Medulla oblongata (tissue), 1 donor: ENCODE data around the gene GALNT8.
A peak's percentile ranks its signal among the peaks of the same experiment; 100 is the strongest.

Experiments used
- DNase-seq: peaks from one replicate; pipeline ENCODE4 v3.0.0-alpha.2; 2015; ENCODE audit errors: extremely low spot score

The GALNT8 gene

DNA sequence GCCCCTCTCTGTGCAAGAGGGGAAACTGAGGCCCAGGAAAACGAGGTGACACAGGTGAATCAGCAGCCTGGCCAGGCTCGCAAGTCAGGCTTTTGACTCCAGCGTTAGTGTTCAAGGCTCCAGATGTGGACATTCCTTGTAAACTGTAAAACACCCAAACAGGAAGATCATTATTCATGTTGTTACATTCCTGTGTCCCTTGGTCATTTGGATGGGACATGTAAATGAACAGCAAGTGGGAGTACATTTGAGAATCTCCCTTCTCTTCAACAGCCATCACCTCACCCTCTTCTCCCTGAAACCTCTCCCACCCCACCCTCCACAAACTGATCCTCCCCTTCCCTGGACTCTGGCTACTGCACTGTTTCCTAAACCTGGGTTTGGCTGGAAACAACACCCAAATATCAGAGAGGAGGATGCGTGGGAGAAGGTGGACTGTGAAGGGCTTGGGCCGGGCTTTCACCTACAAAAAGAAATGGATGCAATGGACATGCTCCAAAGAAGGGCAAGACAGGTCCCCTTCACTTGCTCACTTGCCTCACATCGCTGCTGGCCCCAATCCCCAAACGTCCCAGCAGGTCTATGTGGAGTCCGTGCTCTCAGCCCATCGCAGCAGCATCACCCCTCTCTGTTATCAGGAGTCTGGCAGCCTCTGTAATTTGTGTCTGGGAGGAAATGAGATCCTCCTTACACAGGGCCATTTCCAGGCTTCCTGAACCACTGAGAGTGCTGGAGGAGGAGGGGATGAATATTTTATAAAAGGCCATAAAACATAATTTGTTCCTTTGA is 76.7 kb downstream of the GALNT8 start:
- no peak for DNase-seq

DNA sequence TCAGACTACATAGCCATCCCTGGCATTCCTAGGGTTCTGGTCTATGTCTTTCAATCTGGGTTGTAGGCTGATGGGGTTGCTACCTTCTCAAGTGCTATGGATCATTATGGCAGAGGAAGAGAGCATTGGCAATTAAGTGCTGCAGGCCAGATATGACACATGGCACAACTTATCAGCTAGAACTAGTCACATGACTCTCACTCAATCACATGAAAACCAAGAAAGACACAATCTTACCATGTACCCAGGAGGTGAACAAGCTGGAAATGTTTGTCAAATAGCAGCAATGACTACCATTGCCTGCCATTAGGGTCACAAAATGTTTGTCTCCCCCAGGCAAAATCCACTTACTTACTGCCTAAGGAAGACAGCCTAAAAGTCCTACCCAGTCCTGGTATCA is 80.4 kb downstream of the GALNT8 start:
- DNase-seq = no peak

DNA sequence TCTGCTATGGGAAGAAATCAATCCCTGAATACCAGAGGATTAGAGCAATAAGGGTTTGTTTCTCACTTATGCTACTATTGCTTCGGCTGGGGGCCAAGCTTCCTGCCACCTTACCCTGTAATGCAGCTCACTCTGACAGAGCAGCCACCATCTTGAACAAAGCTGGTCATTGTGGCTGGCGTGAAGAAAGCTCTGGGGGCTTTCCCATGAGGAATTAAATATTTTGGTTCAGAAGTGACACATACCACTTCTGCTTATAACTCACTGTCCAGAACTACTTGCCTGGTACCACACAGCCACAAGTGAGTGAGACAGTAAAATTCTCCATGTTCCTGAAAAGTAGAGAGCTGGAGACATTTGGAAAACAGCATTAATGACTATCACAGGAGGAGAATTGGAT is 82.6 kb downstream of the GALNT8 start:
- DNase-seq = no peak

DNA sequence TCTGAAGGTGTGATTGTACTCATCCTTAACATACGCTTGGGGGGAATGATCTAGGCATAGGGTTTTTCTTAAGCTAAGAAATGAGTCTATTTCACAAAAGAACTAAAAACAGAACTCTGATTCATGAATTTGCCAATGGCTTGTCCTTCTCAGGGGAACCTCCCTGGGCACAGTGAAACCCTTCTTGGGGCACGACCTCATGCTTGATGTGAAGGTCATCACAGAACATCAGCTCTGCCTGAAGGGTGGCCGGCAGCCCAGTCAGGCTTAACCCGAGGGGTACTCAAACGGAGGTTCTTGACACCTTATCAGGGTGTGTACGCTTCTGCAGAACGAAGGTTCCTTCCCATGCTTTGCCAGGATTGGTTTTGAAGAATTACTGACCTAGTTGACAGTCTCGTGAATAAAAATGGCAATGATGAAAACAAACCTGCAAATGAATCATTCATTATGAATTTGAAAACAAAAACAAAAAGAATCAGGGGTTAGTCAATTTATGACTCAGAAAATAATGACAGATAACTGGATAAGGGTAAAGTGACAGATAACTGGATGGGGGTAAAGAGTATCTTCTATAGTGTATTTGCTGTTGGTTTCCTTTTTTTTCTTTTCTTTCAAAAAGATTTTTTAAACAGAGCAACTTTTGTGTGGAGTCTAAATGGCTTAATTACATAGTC is 86.4 kb downstream of the GALNT8 start:
- no peak for DNase-seq

DNA sequence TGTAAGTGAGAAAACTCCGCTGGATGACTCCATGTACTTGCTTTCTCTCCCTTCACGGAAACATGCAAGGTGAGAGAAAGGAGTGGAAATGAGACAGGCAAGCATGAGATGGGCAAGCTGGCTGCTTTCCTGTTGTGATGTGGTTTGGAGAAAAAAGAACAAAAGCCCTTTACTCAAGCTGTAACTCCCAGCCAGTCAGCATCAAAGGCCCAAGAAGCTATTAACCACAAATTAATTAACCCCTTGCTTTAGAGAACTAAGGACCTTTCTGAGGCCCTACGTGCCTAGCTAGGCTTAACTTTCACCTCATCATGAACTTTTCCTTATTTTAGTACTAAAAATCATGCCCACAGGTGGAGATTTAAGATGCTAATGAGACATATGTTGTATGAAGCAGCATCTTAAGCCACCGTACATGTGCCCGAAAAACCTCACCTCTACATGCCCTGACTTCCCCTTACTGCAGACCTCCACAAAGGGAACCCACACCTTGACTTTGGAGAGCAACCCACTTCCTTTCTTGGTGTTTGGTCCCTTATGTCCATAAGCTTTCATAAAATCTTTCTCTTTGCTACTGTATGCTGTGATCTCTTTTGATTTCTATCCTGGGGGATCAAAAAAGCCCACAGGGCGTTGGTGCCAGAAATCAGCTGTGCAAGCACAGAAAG is 87.0 kb downstream of the GALNT8 start:
- no peak for DNase-seq

DNA sequence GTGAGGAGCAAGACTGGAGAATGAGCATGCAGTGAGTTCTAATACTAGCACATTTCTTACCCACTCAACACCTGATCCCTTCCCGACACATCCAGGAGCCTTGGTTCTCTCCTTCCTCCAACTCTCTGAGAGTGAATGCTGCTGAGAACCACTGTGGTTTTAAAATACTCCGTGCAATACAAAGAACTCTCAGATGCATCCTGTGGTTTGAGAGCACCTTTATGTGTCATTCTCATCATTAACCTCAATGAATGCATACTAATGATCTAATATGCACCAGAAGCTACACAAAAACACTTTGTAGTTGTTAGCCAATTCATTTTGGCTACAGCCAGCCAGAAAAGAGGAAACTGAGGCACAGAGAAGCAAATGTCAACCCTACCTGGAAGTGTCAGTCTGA is 87.6 kb downstream of the GALNT8 start:
- DNase-seq = no peak

DNA sequence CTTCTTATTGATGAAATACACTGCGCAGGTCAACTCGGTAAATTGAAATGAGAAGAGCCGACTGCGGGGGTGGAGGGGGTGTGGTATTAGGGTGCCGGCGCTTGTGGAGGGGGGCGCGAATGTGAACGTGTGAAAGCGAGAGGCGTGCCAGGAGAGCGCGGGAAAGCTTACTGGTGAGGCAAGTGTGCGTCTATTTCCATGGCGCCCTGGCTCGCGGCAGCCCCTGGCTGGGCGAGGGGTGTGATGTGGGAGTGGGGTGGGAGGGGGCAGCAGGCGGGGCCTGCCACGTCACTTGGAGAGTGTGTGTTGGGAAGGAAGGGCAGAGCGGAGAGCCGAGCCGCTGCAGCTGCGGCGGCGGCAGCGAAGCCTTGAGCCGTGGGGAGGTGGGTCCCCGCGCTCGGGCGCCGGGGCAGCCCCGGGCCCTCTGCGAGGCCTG is 88.8 kb downstream of the GALNT8 start:
- DNase-seq = peak; percentile 17

DNA sequence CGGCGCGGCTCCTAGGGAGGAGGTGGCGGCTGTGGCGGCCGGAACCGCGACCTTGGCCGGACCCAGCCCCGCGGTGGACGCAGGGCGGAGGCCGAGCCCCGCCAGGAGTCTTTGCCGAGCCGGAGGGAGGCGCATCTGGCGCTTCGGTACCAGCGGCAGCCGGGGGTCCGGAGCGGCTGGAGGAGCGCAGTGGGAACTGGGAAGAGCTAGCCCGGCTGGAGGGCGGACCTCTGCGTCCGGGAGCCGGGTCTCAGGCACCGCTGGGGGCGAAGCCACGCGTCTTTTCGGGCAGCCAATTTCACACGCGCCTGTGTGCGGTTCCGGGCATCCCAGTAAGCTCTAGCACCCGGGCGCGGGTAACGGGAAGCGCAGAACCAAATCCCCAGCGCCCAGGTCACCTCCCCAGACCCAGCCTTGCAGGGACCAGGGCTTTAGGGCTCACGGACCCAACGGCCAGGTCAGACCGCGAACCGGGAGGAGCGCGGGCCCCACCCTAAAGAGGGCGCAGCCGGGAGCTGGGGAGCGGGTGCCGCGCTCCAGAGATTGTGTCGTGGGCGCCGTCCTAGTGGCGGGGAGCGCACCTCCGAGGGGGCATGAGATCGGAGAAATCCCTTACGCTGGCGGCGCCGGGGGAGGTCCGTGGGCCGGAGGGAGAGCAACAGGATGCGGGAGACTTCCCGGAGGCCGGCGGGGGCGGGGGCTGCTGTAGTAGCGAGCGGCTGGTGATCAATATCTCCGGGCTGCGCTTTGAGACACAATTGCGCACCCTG is 89.4 kb downstream of the GALNT8 start:
- DNase-seq = no peak

DNA sequence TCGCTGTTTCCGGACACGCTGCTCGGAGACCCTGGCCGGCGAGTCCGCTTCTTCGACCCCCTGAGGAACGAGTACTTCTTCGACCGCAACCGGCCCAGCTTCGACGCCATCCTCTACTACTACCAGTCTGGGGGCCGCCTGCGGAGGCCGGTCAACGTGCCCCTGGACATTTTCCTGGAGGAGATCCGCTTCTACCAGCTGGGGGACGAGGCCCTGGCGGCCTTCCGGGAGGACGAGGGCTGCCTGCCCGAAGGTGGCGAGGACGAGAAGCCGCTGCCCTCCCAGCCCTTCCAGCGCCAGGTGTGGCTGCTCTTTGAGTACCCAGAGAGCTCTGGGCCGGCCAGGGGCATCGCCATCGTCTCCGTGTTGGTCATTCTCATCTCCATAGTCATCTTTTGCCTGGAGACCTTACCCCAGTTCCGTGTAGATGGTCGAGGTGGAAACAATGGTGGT is 90.0 kb downstream of the GALNT8 start:
- DNase-seq = no peak

DNA sequence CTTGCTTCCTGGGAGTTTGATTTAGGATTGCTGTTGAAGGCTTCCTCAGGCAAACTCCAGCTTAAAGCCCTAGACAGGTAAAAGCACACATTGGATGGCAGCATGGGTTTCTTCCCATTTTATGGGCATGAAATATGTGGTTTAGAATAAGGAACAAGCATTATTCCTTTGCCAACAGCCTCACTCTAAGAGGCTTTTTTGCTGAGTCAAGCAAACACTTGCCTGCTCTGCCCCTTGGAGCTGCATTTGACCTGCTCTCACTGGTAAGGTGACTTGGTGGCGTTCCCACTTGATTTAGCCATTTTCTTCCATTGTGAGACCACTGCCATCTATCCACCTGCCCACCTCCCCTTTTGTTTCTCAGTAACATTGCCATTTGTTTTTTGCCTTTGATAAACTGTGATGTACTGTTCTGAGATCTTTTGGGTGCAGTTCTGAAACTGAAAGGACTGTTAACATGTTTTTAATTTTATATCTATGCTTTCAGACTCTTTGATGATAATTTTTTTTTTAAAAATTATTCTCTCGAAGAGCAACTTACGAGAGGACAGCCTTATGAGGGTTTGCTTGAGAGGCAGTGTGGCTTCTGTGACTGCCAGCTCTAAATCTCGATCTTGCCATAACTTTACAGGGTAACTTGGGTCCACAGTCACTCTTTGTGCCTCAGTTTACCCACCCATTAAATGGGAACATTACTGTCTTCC is 92.6 kb downstream of the GALNT8 start:
- DNase-seq = no peak

DNA sequence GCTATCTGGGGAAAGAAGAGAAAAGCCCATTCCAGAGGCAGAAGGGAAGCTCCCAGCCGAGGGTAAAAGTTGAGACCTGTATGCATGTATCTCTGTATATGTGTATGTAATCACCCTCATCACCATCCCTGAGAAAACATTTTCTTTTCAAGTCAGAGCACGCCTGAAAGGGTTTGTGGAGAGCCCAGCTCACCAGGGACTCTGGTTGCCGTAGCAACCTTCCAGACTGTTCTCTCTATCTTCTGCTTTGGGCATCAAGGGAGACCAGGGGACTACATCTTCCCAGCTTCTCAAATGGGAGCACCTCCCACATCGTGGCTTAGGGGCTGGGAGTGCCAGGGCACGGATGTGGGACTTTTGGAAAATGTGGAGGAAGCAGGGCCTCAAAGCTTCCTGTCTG is 93.5 kb downstream of the GALNT8 start:
- DNase-seq = no peak

DNA sequence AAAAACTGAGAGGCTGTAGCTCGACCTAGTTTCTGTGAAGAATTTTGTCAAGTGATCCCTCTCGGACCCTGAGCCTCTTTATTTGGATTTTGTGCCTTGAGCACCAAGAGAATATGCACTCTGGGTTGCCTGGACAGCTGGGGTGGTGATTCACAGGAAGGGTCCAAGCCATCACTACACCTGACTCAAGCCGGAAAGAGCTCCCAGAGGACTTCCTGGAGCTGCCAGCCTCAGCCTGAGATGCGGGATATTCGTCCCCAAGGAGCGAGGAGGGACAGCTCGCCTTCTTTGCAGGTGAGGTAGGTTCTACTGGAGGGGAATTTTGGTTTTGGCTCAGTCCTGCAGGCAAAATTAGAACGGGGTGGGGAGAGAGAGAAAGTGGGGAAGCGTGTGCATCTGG is 94.3 kb downstream of the GALNT8 start:
- DNase-seq = no peak

DNA sequence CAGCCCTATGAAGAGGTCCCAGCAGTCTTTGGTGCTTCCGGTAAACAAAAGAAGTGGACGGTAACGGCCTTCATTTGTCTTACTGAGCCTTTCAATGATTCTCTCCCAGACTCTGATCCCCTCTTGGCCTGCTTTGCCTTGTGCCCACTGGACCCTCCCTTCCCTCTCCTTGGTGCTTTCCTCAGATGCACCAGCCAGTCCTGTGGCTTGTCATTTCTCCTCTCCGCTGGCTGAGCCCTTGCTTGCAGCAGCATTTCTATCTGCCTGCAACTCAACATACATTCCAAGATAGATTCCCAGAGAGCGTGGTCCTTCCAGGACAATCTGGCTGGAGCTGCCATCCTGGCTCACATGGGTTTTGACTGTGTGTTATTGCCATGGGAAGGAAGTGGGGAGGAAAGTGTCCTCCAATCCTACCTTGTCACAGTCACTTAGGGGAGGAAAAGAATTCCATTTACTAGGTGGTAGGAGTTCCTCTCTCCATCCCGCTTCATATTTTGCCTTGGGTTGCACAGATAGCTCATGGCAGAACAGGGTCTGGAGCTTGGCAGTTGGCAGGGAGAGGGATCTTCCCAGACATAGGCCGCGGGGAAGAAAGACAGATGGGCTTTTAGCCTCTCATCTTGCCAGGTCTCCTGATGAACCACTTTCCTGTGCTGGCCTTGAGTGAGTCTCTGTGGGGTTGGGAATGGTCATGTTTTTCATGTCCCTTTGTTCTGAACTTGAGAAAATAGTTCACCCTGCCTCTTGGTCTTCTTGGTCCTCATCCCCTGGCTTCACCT is 96.7 kb downstream of the GALNT8 start:
- DNase-seq = no peak

DNA sequence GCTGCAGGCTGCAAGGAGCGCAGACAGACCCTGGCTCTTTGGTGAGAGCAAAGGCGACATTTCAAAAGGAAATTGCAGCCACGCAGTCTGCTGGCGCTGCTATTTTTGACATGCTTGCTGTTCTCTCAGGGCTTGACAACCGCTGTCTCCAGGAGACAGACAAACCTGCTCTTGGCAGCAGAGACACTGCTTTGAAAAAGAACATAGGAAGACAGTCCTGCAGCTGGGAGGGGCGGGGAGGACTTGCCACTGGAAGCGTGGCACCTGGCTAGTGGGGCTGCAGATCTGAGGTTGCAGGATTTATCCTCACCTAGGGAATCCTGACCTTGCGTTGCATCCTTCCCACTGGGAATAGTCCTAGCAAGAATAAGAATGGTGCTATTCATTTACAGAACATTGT is 97.7 kb downstream of the GALNT8 start:
- no peak for DNase-seq

DNA sequence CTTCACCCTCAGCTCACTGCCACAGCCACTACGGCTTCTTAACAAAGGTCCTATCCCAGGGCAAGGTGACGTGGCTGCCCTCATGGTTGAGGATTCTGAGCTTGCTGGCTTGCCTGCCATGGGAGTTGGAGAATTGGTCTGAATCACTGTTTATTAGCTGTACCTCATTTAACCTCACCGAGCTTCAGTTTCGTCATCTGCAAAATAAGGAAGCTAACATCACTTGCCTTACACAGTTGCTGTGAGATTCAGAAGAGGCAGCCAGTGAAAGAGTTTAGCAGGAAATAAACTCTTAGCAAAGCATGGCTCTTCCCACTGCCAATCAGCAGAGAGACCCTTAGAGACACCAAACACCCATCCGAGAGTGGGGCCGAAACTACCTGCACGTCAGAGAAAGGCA is 99.5 kb downstream of the GALNT8 start:
- DNase-seq = no peak

DNA sequence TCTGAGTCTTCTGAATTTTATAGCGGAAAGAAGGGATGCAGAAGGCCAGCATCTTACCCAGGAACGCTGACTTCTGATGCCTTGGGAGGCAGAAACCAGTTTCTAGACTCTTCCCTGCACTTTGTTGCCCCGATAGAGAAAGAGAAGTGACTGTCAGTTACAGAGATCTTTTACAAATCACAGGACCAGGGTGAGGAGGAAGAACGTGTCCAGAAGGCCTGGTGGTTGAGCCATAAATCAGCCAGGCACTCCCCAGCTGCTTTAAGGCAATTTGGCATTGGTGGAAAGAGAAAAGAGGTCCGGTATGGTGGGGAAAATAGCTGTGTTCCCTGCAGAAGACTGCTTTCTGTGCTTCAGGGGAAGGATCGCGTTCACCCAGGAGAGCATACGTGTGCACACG is 100.8 kb downstream of the GALNT8 start:
- no peak for DNase-seq
